Prostate gland (tissue), 2 donors: ENCODE data around the gene TLK2.
"Not testable (repeated sequence)": the region's sequence is repeated elsewhere in the genome, so short reads cannot be mapped to it uniquely, and the experiment has no call there.

ENCODE experiments used
- CTCF ChIP-seq, 4 experiments: fragments of 200-600 bp in 2 of 4; fragments of 450-650 bp in 2 of 4; sonication (generic) in 2 of 4; IDR thresholded peaks; 1 replicate in 3 of 4; 2 replicates in 1 of 4; pipeline ENCODE4 v1.5.1; 2016 to 2019; ENCODE audit warnings: antibody characterized with exemption in 4 of 4, mild to moderate bottlenecking in 2 of 4, moderate library complexity in 2 of 4
- POLR2A ChIP-seq: fragments of 450-650 bp; IDR thresholded peaks from one replicate; pipeline ENCODE4 v1.6.1; 2016; ENCODE audit warnings: antibody characterized with exemption, mild to moderate bottlenecking

GRCh38 chr17:62560971-62561370, 82.3 kb downstream of the TLK2 start:
- TF ChIP-seq POLR2A; CTCF (IDR thresholded peaks at IDR 0.05): not testable (repeated sequence)
